Measurements from ENCODE around the gene MAP4K3. TPM values are rescaled to one million over a fixed set of nuclear protein-coding genes. Genes with fewer than 3 reads are reported as not detected.

Gene MAP4K3
- total and polyA plus RNA-seq, 2 of the 8 experiments (the other 6 are each of a cell fraction or from before 2014, with no cell fraction given), result 11.4 to 63.0 TPM

DNA sequence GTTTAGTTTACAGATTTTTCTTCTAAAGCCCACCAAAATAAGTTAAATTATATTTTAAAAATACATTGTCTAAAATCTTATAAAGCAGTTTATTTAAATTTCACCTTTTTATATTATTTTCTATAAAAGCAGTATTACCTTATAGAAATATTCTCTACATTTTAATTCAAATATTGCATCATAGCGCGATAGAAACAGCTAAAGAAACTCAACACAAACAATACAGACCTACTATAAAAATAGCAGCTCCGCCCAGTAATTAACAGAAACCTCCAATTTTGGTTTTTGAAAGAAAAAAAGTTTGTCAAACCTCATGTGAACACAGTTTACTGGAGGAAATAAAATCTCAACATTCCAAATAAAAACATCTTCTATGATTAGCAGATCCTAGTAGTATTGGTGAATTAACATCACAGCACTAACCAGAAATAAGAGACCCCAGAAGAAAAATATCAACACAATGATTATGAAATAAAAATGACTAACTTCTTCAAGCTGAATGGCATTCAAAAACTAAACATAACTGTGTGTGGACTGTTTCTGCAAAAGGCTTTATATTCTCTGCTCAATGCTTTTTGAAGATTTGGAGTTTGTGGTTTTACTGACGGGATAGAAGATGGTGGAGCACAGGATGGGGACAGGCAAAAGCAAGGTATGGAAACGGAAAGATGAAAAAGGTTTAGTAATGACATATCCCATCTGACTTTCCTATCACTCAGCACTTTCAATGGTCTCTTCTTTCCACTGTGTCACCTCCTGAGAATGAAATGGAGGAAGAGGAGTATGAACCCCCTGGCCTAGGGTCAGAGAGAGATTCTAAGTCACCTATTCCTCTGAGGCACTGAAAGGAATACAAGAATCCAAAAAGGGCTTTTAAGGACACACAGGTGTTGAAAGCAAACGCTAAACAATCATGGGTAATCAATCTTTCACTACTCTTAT, 17.5 kb downstream of the MAP4K3 start:
- no peak for TF ChIP-seq PHF8 (conservative IDR thresholded peaks at IDR 0.05; ENCODE audit: low read depth, low read length)
- no peak for TF ChIP-seq SP1 (IDR thresholded peaks at IDR 0.05; ENCODE audit: low read depth, low read length)
- 0 out of 2 replicates have a peak, but pooled peaks have one; percentile 4 for TF ChIP-seq MAFK (IDR thresholded peaks at IDR 0.05; ENCODE audit: low read depth, low read length)
- TF ChIP-seq CEBPB (IDR thresholded peaks at IDR 0.05; ENCODE audit: low read depth, low read length), result peak; percentile 26; the same call in 1 of the 2 replicates
- TF ChIP-seq, protein P1, sequence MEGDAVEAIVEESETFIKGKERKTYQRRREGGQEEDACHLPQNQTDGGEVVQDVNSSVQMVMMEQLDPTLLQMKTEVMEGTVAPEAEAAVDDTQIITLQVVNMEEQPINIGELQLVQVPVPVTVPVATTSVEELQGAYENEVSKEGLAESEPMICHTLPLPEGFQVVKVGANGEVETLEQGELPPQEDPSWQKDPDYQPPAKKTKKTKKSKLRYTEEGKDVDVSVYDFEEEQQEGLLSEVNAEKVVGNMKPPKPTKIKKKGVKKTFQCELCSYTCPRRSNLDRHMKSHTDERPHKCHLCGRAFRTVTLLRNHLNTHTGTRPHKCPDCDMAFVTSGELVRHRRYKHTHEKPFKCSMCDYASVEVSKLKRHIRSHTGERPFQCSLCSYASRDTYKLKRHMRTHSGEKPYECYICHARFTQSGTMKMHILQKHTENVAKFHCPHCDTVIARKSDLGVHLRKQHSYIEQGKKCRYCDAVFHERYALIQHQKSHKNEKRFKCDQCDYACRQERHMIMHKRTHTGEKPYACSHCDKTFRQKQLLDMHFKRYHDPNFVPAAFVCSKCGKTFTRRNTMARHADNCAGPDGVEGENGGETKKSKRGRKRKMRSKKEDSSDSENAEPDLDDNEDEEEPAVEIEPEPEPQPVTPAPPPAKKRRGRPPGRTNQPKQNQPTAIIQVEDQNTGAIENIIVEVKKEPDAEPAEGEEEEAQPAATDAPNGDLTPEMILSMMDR (IDR thresholded peaks at IDR 0.05; ENCODE audit: control extremely low read depth in 1 of 3, insufficient read depth in 1 of 3, low read depth in 1 of 3, low read length in 3 of 3), result no peak
- no peak for TF ChIP-seq SP2 (IDR thresholded peaks at IDR 0.05; ENCODE audit: low read length)
- WGBS, 2 experiments (ENCODE audit: extremely low coverage in 1 of 2, insufficient coverage in 1 of 2, insufficient read length in 1 of 2, insufficient replicate concordance in 2 of 2, low coverage in 1 of 2, low lambda C conversion rate in 2 of 2, missing lambda C conversion rate in 1 of 2), result 92% methylated on average over 6 of the region's 6 CpGs; no CpG with 5 or more reads in 1 of the 2 experiments
- peaks cover 13 to 96% of the 10 kb centered on the region in 2 experiments for H3K79me2 ChIP-seq (ENCODE audit: control insufficient read depth in 1 of 2, insufficient read depth in 2 of 2, low read length in 2 of 2)

More for the DNA sequence above, 17.5 kb downstream of the MAP4K3 start:
- H3K4ac ChIP-seq (replicated peaks; ENCODE audit: insufficient read length, low read depth, low read length), result no peak overlapping the region
- no peak overlapping the region for H3K27ac ChIP-seq (ENCODE audit: low read depth, low read length)
- no peak overlapping the region for H3K14ac ChIP-seq (ENCODE audit: insufficient read length)
- H3K9ac ChIP-seq (replicated peaks in 1 of 4; ENCODE audit: extremely low read depth in 1 of 4, low read depth in 3 of 4, low read length in 3 of 4), result no peak overlapping the region
- no peak overlapping the region for H3K56ac ChIP-seq (replicated peaks; ENCODE audit: insufficient read length, low read depth, low read length)
- no peak for DNase-seq (ENCODE audit: low read depth in 1 of 2, low spot score in 2 of 2)
- H3K79me1 ChIP-seq (ENCODE audit: low read depth, low read length), result no peaks in the 10 kb centered on the region; the same call in 1 of the 2 replicates
- no peak overlapping the region for H2BK20ac ChIP-seq (ENCODE audit: low read length)
- no peak overlapping the region for H3K4me2 ChIP-seq (ENCODE audit: insufficient read depth in 1 of 2, low read depth in 2 of 2, low read length in 2 of 2)
- H2AFZ ChIP-seq (ENCODE audit: low read length), result no peak overlapping the region
- H4K20me1 ChIP-seq (replicated peaks in 1 of 2; ENCODE audit: control insufficient read depth in 1 of 2, insufficient read depth in 2 of 2, low read length in 2 of 2), result no peaks in the 10 kb centered on the region
- no peak overlapping the region for H4K91ac ChIP-seq (replicated peaks; ENCODE audit: insufficient read length, low read length)
- ChIA-PET CTCF (ENCODE audit: partially characterized antibody) (no interaction called here), POLR2A (ENCODE audit: partially characterized antibody) (no interaction called here)
- no peak overlapping the region for H2BK12ac ChIP-seq (ENCODE audit: low read depth, low read length)
- no peaks in the 10 kb centered on the region for H3K9me3 ChIP-seq (ENCODE audit: insufficient read depth in 2 of 2, low read depth in 1 of 2, low read length in 1 of 2)
- FAIRE-seq, result no peak
- H3K23me2 ChIP-seq (ENCODE audit: low read depth, low read length), result peaks cover 2% of the 10 kb centered on the region; the same call in 1 of the 2 replicates
- H2BK15ac ChIP-seq (ENCODE audit: low read length), result no peak overlapping the region
- no peak overlapping the region for H2BK5ac ChIP-seq (ENCODE audit: low read depth, low read length)
- H4K8ac ChIP-seq (ENCODE audit: extremely low read depth, insufficient read depth, low read length), result no peak overlapping the region
- no peak overlapping the region for H3K23ac ChIP-seq (ENCODE audit: insufficient read length)
- no peak overlapping the region for H2BK120ac ChIP-seq (replicated peaks; ENCODE audit: low read depth, low read length)
- H3K4me1 ChIP-seq (replicated peaks in 1 of 4; ENCODE audit: control insufficient read depth in 3 of 4, insufficient read depth in 4 of 4, low read length in 3 of 4), result peaks cover 0 to 6% (median 1%) of the 10 kb centered on the region in 4 experiments; a peak in 3 of 7 replicates
- H3K18ac ChIP-seq (ENCODE audit: extremely low read depth, low read length), result no peak overlapping the region
- H3K36me3 ChIP-seq (ENCODE audit: control insufficient read depth in 2 of 4, insufficient read depth in 4 of 4, low read length in 3 of 4), result no peaks in the 10 kb centered on the region
- 0 out of 2 replicates have a peak overlapping the region, but pooled peaks have one; percentile 6 for H2AK5ac ChIP-seq (ENCODE audit: low read depth, low read length)
- no peak overlapping the region for H4K5ac ChIP-seq (ENCODE audit: insufficient read length, low read depth, low read length)
- no peaks in the 10 kb centered on the region for H3K27me3 ChIP-seq (replicated peaks in 1 of 4; ENCODE audit: control insufficient read depth in 3 of 4, extremely low read depth in 1 of 4, insufficient read depth in 3 of 4, low read length in 3 of 4)
- H3K4me3 ChIP-seq (ENCODE audit: extremely low read depth in 1 of 4, insufficient read depth in 2 of 4, low read depth in 3 of 4, low read length in 4 of 4), result no peak overlapping the region
